Smooth muscle cell (in vitro differentiated cells): ENCODE data around the gene RPL27A. TPM values are rescaled to one million over a fixed set of nuclear protein-coding genes. Genes with fewer than 3 reads are reported as not detected.

Experiments used
- DNase-seq: peaks from one replicate; lab custom pipeline; 2025; ENCODE audit not compliant: unreplicated experiment; lab: John Stamatoyannopoulos, UW
- H2AFZ ChIP-seq: fragments of 200-600 bp; sonication (generic); 2 replicates; pipeline ENCODE4 v1.6.0; 2016; ENCODE audit warnings: antibody characterized with exemption, low read depth, mild to moderate bottlenecking
- H3F3A ChIP-seq: fragments of 200-600 bp; sonication (generic); 2 replicates; pipeline ENCODE4 v1.6.0; 2017; ENCODE audit warnings: antibody characterized with exemption, low read depth
- H3K27ac ChIP-seq: fragments of 200-600 bp; sonication (generic); 2 replicates; pipeline ENCODE4 v1.5.1; 2016; ENCODE audit warnings: low read depth, mild to moderate bottlenecking
- H3K27me3 ChIP-seq: fragments of 200-600 bp; sonication (generic); 2 replicates; pipeline ENCODE4 v1.6.1; 2016; ENCODE audit warnings: low read depth, mild to moderate bottlenecking
- H3K36me3 ChIP-seq: fragments of 200-600 bp; sonication (generic); 2 replicates; pipeline ENCODE4 v1.5.1; 2016; ENCODE audit warnings: low read depth
- H3K4me1 ChIP-seq: fragments of 200-600 bp; sonication (generic); 2 replicates; pipeline ENCODE4 v1.5.1; 2016; ENCODE audit warnings: low read depth
- H3K4me2 ChIP-seq: fragments of 200-600 bp; sonication (generic); 2 replicates; pipeline ENCODE4 v1.6.0; 2016; ENCODE audit warnings: mild to moderate bottlenecking
- H3K4me3 ChIP-seq: fragments of 200-600 bp; sonication (generic); 2 replicates; pipeline ENCODE4 v1.5.1; 2016; ENCODE audit warnings: mild to moderate bottlenecking
- H3K79me2 ChIP-seq: fragments of 200-600 bp; sonication (generic); 2 replicates; pipeline ENCODE4 v1.6.0; 2016; ENCODE audit warnings: low read depth, mild to moderate bottlenecking
- H3K9ac ChIP-seq: fragments of 200-600 bp; sonication (generic); 2 replicates; pipeline ENCODE4 v1.6.0; 2016; ENCODE audit warnings: low read depth
- H3K9me3 ChIP-seq: fragments of 200-600 bp; sonication (generic); replicated peaks from 2 replicates; pipeline ENCODE4 v1.5.1; 2016; ENCODE audit warnings: low read depth
- H4K20me1 ChIP-seq: fragments of 200-600 bp; sonication (generic); 2 replicates; pipeline ENCODE4 v1.6.0; 2016; ENCODE audit warnings: low read depth
- WGBS: methylation state at CpG from one replicate; pipeline ENCODE4 v1.1.7; 2016; ENCODE audit warnings: low lambda C conversion rate; 5-methylcytosine and 5-hydroxymethylcytosine counted together
- polyA plus RNA-seq: library from polyadenylated mRNA; unstranded; fragments of >200 nt; fragmentation: Nextera tagmentation; extraction: Ambion mirVana; gene quantifications from 2 replicates; pipeline ENCODE4 v1.2.1, GENCODE V29; 2016
- total RNA-seq: library from RNA; depleted of rRNA; stranded (reverse); fragments of >200 nt; gene quantifications from 2 replicates; pipeline ENCODE4 v1.2.3, GENCODE V29; 2014
- TF ChIP-seq, protein P1 (sequence below): fragments of 200-600 bp; sonication (generic); IDR thresholded peaks from 2 replicates; pipeline ENCODE4 v1.5.1; 2017; ENCODE audit warnings: borderline replicate concordance, mild to moderate bottlenecking, antibody characterized with exemption; ENCODE audit not compliant: insufficient read depth, poor library complexity, severe bottlenecking

The RPL27A gene
- total and polyA plus RNA-seq, 2 experiments from 2014 or later: 817 to 1,140 TPM

DNA sequence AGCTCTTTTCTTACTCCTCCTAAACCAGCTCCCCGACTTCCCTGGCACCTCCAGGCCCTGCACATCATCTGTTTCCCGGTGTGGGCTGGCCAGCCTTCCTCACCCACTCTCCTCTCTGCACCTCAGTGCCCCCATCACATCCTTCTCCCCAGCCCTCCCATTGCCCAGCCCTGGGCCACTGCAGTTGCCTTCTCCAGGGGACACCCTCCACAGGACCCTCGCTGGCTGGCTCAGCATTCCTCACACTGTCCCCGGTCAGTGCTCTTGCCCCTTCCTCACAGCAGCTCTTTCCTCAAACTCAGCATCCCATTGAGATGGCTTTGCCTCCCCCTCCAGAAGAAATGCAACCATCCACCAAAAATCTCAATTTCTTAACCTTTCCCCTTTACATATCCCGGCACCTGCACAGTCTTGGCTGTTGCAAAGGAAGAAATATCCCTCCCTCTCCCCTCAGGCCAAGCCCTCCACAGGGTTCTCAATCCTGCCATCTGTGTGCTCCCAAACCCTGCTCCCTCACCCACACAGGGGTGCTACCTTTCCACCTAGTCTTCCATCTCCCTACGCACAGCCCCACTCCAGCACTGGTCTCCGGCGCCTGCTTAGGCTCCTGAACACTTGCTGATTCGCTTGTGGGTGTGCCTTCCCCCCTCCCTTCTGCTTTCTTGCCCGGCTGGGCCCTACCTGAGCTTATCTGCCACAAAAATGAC, 19.5 kb downstream of the RPL27A start:
- Histone ChIP-seq H3K4me2 (no peak overlapping the region), H3K79me2 (no peaks in the 10 kb centered on the region), H3K4me1 (peaks cover 9% of the 10 kb centered on the region), H3K9me3 (no peaks in the 10 kb centered on the region), H4K20me1 (peaks cover 95% of the 10 kb centered on the region), H3K27ac (no peak overlapping the region), H3K36me3 (peaks cover 14% of the 10 kb centered on the region), H3K9ac (no peak overlapping the region), H3F3A (peaks cover 23% of the 10 kb centered on the region), H2AFZ (no peak overlapping the region), H3K4me3 (no peak overlapping the region), H3K27me3 (no peaks in the 10 kb centered on the region)
- 94% methylated on average over 10 of the region's 10 CpGs for WGBS
- no peak for DNase-seq
- TF ChIP-seq, protein P1, sequence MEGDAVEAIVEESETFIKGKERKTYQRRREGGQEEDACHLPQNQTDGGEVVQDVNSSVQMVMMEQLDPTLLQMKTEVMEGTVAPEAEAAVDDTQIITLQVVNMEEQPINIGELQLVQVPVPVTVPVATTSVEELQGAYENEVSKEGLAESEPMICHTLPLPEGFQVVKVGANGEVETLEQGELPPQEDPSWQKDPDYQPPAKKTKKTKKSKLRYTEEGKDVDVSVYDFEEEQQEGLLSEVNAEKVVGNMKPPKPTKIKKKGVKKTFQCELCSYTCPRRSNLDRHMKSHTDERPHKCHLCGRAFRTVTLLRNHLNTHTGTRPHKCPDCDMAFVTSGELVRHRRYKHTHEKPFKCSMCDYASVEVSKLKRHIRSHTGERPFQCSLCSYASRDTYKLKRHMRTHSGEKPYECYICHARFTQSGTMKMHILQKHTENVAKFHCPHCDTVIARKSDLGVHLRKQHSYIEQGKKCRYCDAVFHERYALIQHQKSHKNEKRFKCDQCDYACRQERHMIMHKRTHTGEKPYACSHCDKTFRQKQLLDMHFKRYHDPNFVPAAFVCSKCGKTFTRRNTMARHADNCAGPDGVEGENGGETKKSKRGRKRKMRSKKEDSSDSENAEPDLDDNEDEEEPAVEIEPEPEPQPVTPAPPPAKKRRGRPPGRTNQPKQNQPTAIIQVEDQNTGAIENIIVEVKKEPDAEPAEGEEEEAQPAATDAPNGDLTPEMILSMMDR: no peak

DNA sequence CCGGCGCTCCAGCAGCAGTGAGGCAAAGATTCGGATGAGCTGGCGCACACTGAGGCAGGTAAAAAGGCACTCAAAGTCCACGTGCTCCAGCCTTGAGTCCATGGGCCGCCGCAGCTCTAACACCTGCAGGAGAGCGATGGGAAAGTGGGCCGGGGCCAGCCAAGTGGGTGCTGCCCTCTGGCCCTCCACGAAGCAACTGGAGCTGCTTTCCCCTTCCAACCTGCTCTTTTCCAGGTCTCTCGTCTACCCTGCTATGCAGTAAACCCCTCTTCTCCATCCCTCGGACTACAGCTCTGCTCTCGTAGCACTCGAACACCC, 20.0 kb downstream of the RPL27A start:
- no peaks in the 10 kb centered on the region for H3K79me2 ChIP-seq
- peaks cover 14% of the 10 kb centered on the region for H3K36me3 ChIP-seq
- no peak overlapping the region for H3K4me2 ChIP-seq
- no peak overlapping the region for H2AFZ ChIP-seq
- H3K27me3 ChIP-seq: no peaks in the 10 kb centered on the region
- peaks cover 93% of the 10 kb centered on the region for H4K20me1 ChIP-seq
- H3K9me3 ChIP-seq: no peaks in the 10 kb centered on the region
- peaks cover 18% of the 10 kb centered on the region for H3F3A ChIP-seq
- TF ChIP-seq, protein P1: no peak
- DNase-seq: no peak
- peaks cover 9% of the 10 kb centered on the region for H3K4me1 ChIP-seq
- H3K9ac ChIP-seq: no peak overlapping the region
- H3K27ac ChIP-seq: no peak overlapping the region
- no peak overlapping the region for H3K4me3 ChIP-seq
- WGBS: 94% methylated on average over 14 of the region's 14 CpGs

DNA sequence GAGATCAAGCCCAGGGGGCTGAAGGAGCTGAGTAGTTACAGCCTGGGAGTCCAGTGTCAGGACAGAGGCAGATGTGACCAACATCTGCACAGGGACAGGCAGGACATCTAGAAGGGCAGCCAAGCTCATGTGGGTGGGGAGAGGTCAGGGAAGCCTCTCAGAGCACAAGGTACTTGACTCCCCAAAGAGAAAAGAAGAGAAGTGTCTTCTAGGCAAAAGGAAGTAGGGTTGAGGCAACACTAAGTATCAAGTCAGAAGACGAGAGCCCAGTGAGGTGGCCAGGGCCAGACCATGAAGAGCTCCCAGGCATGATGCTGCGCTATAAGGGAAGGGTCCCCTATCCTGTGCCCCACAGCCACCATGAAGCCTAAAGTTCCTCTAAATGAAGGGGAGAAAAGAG, 21.5 kb downstream of the RPL27A start:
- Histone ChIP-seq H3K9ac (no peak overlapping the region), H4K20me1 (peaks cover 92% of the 10 kb centered on the region), H3K27ac (no peak overlapping the region), H3K4me1 (peaks cover 6% of the 10 kb centered on the region), H3K27me3 (no peaks in the 10 kb centered on the region), H3K79me2 (no peaks in the 10 kb centered on the region), H2AFZ (no peak overlapping the region), H3K4me2 (no peak overlapping the region), H3K36me3 (peaks cover 14% of the 10 kb centered on the region), H3K9me3 (no peaks in the 10 kb centered on the region), H3F3A (peaks cover 11% of the 10 kb centered on the region), H3K4me3 (no peak overlapping the region)
- TF ChIP-seq, protein P1: no peak
- 94% methylated on average over 2 of the region's 2 CpGs for WGBS
- no peak for DNase-seq

DNA sequence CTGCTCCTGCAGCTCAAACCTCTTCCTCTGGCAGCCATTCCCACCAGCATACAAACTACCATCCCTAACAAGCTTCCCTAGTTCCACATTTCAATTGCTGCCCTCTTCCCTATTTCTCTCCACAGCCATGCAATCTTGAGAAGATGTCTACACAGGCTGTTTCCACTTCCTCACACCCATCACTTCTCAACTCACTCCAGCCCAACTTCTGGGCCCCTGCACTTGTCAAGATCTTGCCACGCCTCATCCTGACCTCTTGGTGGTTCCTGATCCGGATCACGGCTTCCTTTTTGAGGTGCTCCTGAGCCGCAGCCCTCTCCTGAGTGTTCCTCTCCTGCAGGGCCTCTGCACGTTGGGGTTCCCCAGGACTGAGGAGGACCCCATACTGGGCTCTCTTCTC, 22.6 kb downstream of the RPL27A start:
- no peak overlapping the region for H3K27ac ChIP-seq
- H3F3A ChIP-seq: peaks cover 9% of the 10 kb centered on the region
- DNase-seq: no peak
- no peak overlapping the region for H3K4me2 ChIP-seq
- H3K9ac ChIP-seq: no peak overlapping the region
- peaks cover 5% of the 10 kb centered on the region for H3K4me1 ChIP-seq
- no peaks in the 10 kb centered on the region for H3K79me2 ChIP-seq
- H3K27me3 ChIP-seq: no peaks in the 10 kb centered on the region
- WGBS: 95% methylated on average over 5 of the region's 5 CpGs
- no peaks in the 10 kb centered on the region for H3K9me3 ChIP-seq
- no peak overlapping the region for H2AFZ ChIP-seq
- peaks cover 92% of the 10 kb centered on the region for H4K20me1 ChIP-seq
- peaks cover 14% of the 10 kb centered on the region for H3K36me3 ChIP-seq
- TF ChIP-seq, protein P1: no peak
- H3K4me3 ChIP-seq: no peak overlapping the region
